Neutrophil (primary cell): Measurements from ENCODE around the gene EFNA1.
"Not testable (repeated sequence)": the region's sequence is repeated elsewhere in the genome, so short reads cannot be mapped to it uniquely, and the experiment has no call there.

ENCODE experiments used
- H3K27ac ChIP-seq: fragments of 200-600 bp; sonication (generic); 2 replicates; pipeline ENCODE4 v1.5.1; 2016; ENCODE audit warnings: mild to moderate bottlenecking, moderate library complexity
- H3K27me3 ChIP-seq: fragments of 200-600 bp; sonication (generic); 2 replicates; pipeline ENCODE4 v1.6.0; 2016; ENCODE audit warnings: mild to moderate bottlenecking
- H3K36me3 ChIP-seq: fragments of 200-600 bp; sonication (generic); 2 replicates; pipeline ENCODE4 v1.5.1; 2017
- H3K4me1 ChIP-seq, 2 experiments: fragments of 200-600 bp in 1 of 2; sonication (generic) in 1 of 2; 1 replicate in 1 of 2; 2 replicates in 1 of 2; pipeline versions ENCODE4 v1.5.1 to v1.6.1; 2013 to 2016; ENCODE audit warnings: low read depth in 1 of 2, low read length in 1 of 2, mild to moderate bottlenecking in 1 of 2, moderate library complexity in 1 of 2; ENCODE audit not compliant: control insufficient read depth in 1 of 2, insufficient read depth in 1 of 2
- H3K4me3 ChIP-seq, 2 experiments: fragments of 200-600 bp in 1 of 2; sonication (generic) in 1 of 2; 1 replicate in 1 of 2; 2 replicates in 1 of 2; pipeline ENCODE4 v1.5.1; 2013 to 2016; ENCODE audit warnings: low read depth in 1 of 2, low read length in 1 of 2, mild to moderate bottlenecking in 1 of 2, moderate library complexity in 1 of 2
- H3K9me3 ChIP-seq: fragments of 200-600 bp; sonication (generic); 2 replicates; pipeline ENCODE4 v1.5.1; 2016
- CTCF ChIP-seq: fragments of 200-600 bp; sonication (generic); IDR thresholded peaks from 2 replicates; pipeline ENCODE4 v1.5.1; 2016; ENCODE audit warnings: antibody characterized with exemption

The EFNA1 gene

GRCh38 chr1:155145491-155145890, 17.8 kb downstream of the EFNA1 start:
- Histone ChIP-seq H3K9me3 (no peaks in the 10 kb centered on the region), H3K36me3 (no peaks in the 10 kb centered on the region), H3K4me1 (peaks cover 2% of the 10 kb centered on the region in 2 experiments), H3K27ac (no peak overlapping the region), H3K4me3 (no peak overlapping the region), H3K27me3 (no peaks in the 10 kb centered on the region)
- no peak for TF ChIP-seq CTCF

GRCh38 chr1:155155996-155156643, 28.4 kb downstream of the EFNA1 start:
- not testable (repeated sequence) for H3K27ac ChIP-seq, H3K9me3 ChIP-seq, H3K36me3 ChIP-seq, H3K27me3 ChIP-seq, H3K4me1 ChIP-seq, H3K4me3 ChIP-seq

- no peaks in the 10 kb centered on the region for H3K4me1 ChIP-seq
- no peaks in the 10 kb centered on the region for H3K9me3 ChIP-seq
- no peak overlapping the region for H3K4me3 ChIP-seq
- H3K27me3 ChIP-seq: no peaks in the 10 kb centered on the region
- no peaks in the 10 kb centered on the region for H3K36me3 ChIP-seq
- no peak for TF ChIP-seq CTCF
- H3K27ac ChIP-seq: no peak overlapping the region
These were observed 31.3 kb downstream of the EFNA1 start for GRCh38 chr1:155158991-155159390.

- Histone ChIP-seq H3K27me3 (no peaks in the 10 kb centered on the region), H3K27ac (no peak overlapping the region), H3K9me3 (no peaks in the 10 kb centered on the region), H3K36me3 (no peaks in the 10 kb centered on the region), H3K4me3 (no peak overlapping the region), H3K4me1 (no peaks in the 10 kb centered on the region)
- TF ChIP-seq CTCF: no peak
These were observed 32.5 kb downstream of the EFNA1 start for GRCh38 chr1:155160128-155160527.

- H3K4me3 ChIP-seq, H3K9me3 ChIP-seq, H3K36me3 ChIP-seq, H3K27ac ChIP-seq: not testable (repeated sequence)
- H3K4me1 ChIP-seq: peaks cover 9 to 13% of the 10 kb centered on the region in 2 experiments
- peaks cover 20% of the 10 kb centered on the region for H3K27me3 ChIP-seq
These were observed 35.0 kb downstream of the EFNA1 start for GRCh38 chr1:155162631-155163030.

GRCh38 chr1:155163785-155164184, 36.1 kb downstream of the EFNA1 start:
- Histone ChIP-seq H3K27me3 (peaks cover 21% of the 10 kb centered on the region), H3K4me1 (peaks cover 13 to 18% of the 10 kb centered on the region in 2 experiments)
- H3K4me3 ChIP-seq, H3K36me3 ChIP-seq, H3K9me3 ChIP-seq, H3K27ac ChIP-seq: not testable (repeated sequence)

- Histone ChIP-seq H3K27me3 (peaks cover 21% of the 10 kb centered on the region), H3K36me3 (peaks cover 10% of the 10 kb centered on the region), H3K4me1 (peaks cover 13 to 18% of the 10 kb centered on the region in 2 experiments)
- not testable (repeated sequence) for H3K4me3 ChIP-seq, H3K27ac ChIP-seq, H3K9me3 ChIP-seq
These were observed 36.9 kb downstream of the EFNA1 start for GRCh38 chr1:155164625-155165024.

GRCh38 chr1:155166051-155166470, 38.4 kb downstream of the EFNA1 start:
- H3K4me3 ChIP-seq: no peak overlapping the region
- H3K36me3 ChIP-seq: peaks cover 12% of the 10 kb centered on the region
- peaks cover 21% of the 10 kb centered on the region for H3K27me3 ChIP-seq
- H3K4me1 ChIP-seq: peaks cover 13 to 18% of the 10 kb centered on the region in 2 experiments
- H3K9me3 ChIP-seq: no peaks in the 10 kb centered on the region
- H3K27ac ChIP-seq: no peak overlapping the region
- TF ChIP-seq CTCF: no peak
